ENCODE measurements around the gene ZKSCAN5.

GRCh38 chr7:99459087-99459486, 45.4 kb upstream of the ZKSCAN5 start:
- no peak for TF ChIP-seq POLR2AphosphoS5 (IDR thresholded peaks at IDR 0.05; ENCODE audit: low read depth, low read length)
- no peak for TF ChIP-seq SIN3A (IDR thresholded peaks at IDR 0.05; ENCODE audit: borderline replicate concordance, insufficient read depth, low read length)
- TF ChIP-seq REST (IDR thresholded peaks at IDR 0.05; ENCODE audit: insufficient read depth in 1 of 2, low read depth in 2 of 2, low read length in 2 of 2): no peak
- TF ChIP-seq FOXP2 (optimal IDR thresholded peaks at IDR 0.05; ENCODE audit: borderline replicate concordance, extremely low read depth, extremely low read length, insufficient read depth): no peak
- TF ChIP-seq TAF1 (IDR thresholded peaks at IDR 0.05; ENCODE audit: borderline replicate concordance, insufficient read depth, low read length): no peak
